Liver (tissue), 9 donors: ENCODE data around the gene CCT4. TPM values are rescaled to one million over a fixed set of nuclear protein-coding genes. Genes with fewer than 3 reads are reported as not detected.

Experiments
- DNase-seq: peaks from one replicate; pipeline ENCODE4 v3.0.0-alpha.2; 2017; ENCODE audit warnings: low spot score
- H3K27ac ChIP-seq, 2 donors: one replicate each; pipeline ENCODE4 v1.7.0; 2013; ENCODE audit warnings: inconsistent platforms in 2 of 2, low read length in 2 of 2, control low read depth in 1 of 2, low read depth in 1 of 2, mild to moderate bottlenecking in 1 of 2
- H3K27me3 ChIP-seq, 4 donors: one replicate each; pipeline versions ENCODE4 v1.6.1 to v1.7.0; 2013; ENCODE audit warnings: low read length in 3 of 4, inconsistent platforms in 1 of 4, mild to moderate bottlenecking in 1 of 4, moderate library complexity in 1 of 4; ENCODE audit not compliant: control insufficient read depth in 4 of 4, insufficient read depth in 4 of 4
- H3K36me3 ChIP-seq, 4 donors: one replicate each; pipeline versions ENCODE4 v1.6.1 to v1.7.0; 2013; ENCODE audit warnings: low read length in 3 of 4, mild to moderate bottlenecking in 3 of 4, low read depth in 1 of 4, moderate library complexity in 1 of 4; ENCODE audit not compliant: control insufficient read depth in 4 of 4, insufficient read depth in 3 of 4
- H3K4me1 ChIP-seq, 4 donors: one replicate each; pipeline versions ENCODE4 v1.6.1 to v1.7.0; 2013; ENCODE audit warnings: low read length in 3 of 4, mild to moderate bottlenecking in 3 of 4, moderate library complexity in 1 of 4; ENCODE audit not compliant: control insufficient read depth in 4 of 4, insufficient read depth in 4 of 4
- H3K4me3 ChIP-seq, 3 donors: one replicate each; pipeline versions ENCODE4 v1.6.1 to v1.7.0; 2013; ENCODE audit warnings: low read length in 3 of 3, control low read depth in 1 of 3, low read depth in 1 of 3, mild to moderate bottlenecking in 1 of 3
- H3K9ac ChIP-seq, 2 donors: one replicate each; pipeline ENCODE4 v1.7.0; 2013; ENCODE audit warnings: low read length in 2 of 2, mild to moderate bottlenecking in 2 of 2, moderate library complexity in 2 of 2, control low read depth in 1 of 2, low read depth in 1 of 2
- H3K9me3 ChIP-seq, 4 donors: one replicate each; pipeline versions ENCODE4 v1.6.1 to v1.7.0; 2013; ENCODE audit warnings: low read length in 3 of 4; ENCODE audit not compliant: control insufficient read depth in 4 of 4
- ATF3 ChIP-seq: IDR thresholded peaks from 2 replicates; pipeline ENCODE4 v1.6.1; 2016; ENCODE audit warnings: antibody characterized with exemption
- CTCF ChIP-seq: fragments of 150-350 bp; IDR thresholded peaks from 2 replicates; pipeline ENCODE4 v1.5.1; 2017; ENCODE audit warnings: improper control_type of control experiment, low read depth, low read length; ENCODE audit not compliant: missing input control
- EGR1 ChIP-seq, 2 donors: IDR thresholded peaks; 2 replicates each; pipeline ENCODE4 v1.6.1; 2016 to 2018; ENCODE audit warnings: antibody characterized with exemption in 2 of 2, low read depth in 2 of 2
- FOXA1 ChIP-seq: IDR thresholded peaks from 2 replicates; pipeline ENCODE4 v1.6.1; 2016; ENCODE audit warnings: antibody characterized with exemption
- FOXA2 ChIP-seq: IDR thresholded peaks from 2 replicates; pipeline ENCODE4 v1.6.1; 2016; ENCODE audit warnings: antibody characterized with exemption
- GABPA ChIP-seq, 2 donors: IDR thresholded peaks in 1 of 2; conservative IDR thresholded peaks in 1 of 2; 2 replicates each; pipeline ENCODE4 v1.6.1; 2016; ENCODE audit warnings: antibody characterized with exemption in 2 of 2, mild to moderate bottlenecking in 1 of 2, moderate library complexity in 1 of 2
- HNF4A ChIP-seq, 2 donors: conservative IDR thresholded peaks; 2 replicates each; pipeline ENCODE4 v1.6.1; 2016; ENCODE audit warnings: antibody characterized with exemption in 2 of 2, mild to moderate bottlenecking in 2 of 2
- HNF4G ChIP-seq: IDR thresholded peaks from 2 replicates; pipeline ENCODE4 v1.6.1; 2016; ENCODE audit warnings: antibody characterized with exemption
- JUND ChIP-seq, 2 donors: IDR thresholded peaks; 2 replicates each; pipeline ENCODE4 v1.6.1; 2016; ENCODE audit warnings: antibody characterized with exemption in 2 of 2
- MAX ChIP-seq: IDR thresholded peaks from 2 replicates; pipeline ENCODE4 v1.6.1; 2016; ENCODE audit warnings: antibody characterized with exemption
- NR2F2 ChIP-seq: IDR thresholded peaks from 2 replicates; pipeline ENCODE4 v1.6.1; 2016; ENCODE audit warnings: antibody characterized with exemption
- RAD21 ChIP-seq, 2 donors: IDR thresholded peaks; 2 replicates each; pipeline ENCODE4 v1.6.1; 2016; ENCODE audit warnings: antibody characterized with exemption in 2 of 2, mild to moderate bottlenecking in 2 of 2
- REST ChIP-seq: IDR thresholded peaks from 2 replicates; pipeline ENCODE4 v1.6.1; 2016; ENCODE audit warnings: antibody characterized with exemption, mild to moderate bottlenecking
- RXRA ChIP-seq, 2 donors: IDR thresholded peaks; 2 replicates each; pipeline ENCODE4 v1.6.1; 2017 to 2018; ENCODE audit warnings: antibody characterized with exemption in 2 of 2, mild to moderate bottlenecking in 1 of 2
- SP1 ChIP-seq: IDR thresholded peaks from 2 replicates; pipeline ENCODE4 v1.6.1; 2018; ENCODE audit warnings: antibody characterized with exemption, mild to moderate bottlenecking
- TAF1 ChIP-seq: conservative IDR thresholded peaks from 2 replicates; pipeline ENCODE4 v1.6.1; 2016; ENCODE audit warnings: antibody characterized with exemption, mild to moderate bottlenecking
- YY1 ChIP-seq: IDR thresholded peaks from 2 replicates; pipeline ENCODE4 v1.6.1; 2016; ENCODE audit warnings: antibody characterized with exemption, mild to moderate bottlenecking
- ZBTB33 ChIP-seq: IDR thresholded peaks from 2 replicates; pipeline ENCODE4 v1.6.1; 2016; ENCODE audit warnings: antibody characterized with exemption
- WGBS: extraction: QIAGEN DNeasy Blood & Tissue Kit; methylation state at CpG from one replicate; pipeline ENCODE4 v1.1.7; 2013; 5-methylcytosine and 5-hydroxymethylcytosine counted together
- polyA plus RNA-seq, 2 donors: library from polyadenylated mRNA; stranded (reverse) in 1 of 2; unstranded in 1 of 2; fragments of 200-250 nt in 1 of 2; fragments of >200 nt in 1 of 2; fragmentation: Nextera tagmentation in 1 of 2; extraction: Ambion mirVana in 1 of 2; gene quantifications; one replicate each; pipeline versions ENCODE4 v1.2.1 to v1.2.3, GENCODE V29; 2013 to 2015
- total RNA-seq, 2 donors: library from RNA; depleted of rRNA; stranded (reverse); fragments of >200 nt; gene quantifications; one replicate each; pipeline ENCODE4 v1.2.3, GENCODE V29; 2014
- donor health status: healthy.
- donor health status: healthy.
- donor health status: healthy.
- donor health status: healthy.
- donor health status: healthy.

Gene CCT4
- total and polyA plus RNA-seq, 4 donors = 35.7 to 65.2 (median 38.4) TPM

GRCh38 chr2:61832183-61832841 is 56.1 kb downstream of the CCT4 start:
- H3K27ac ChIP-seq = no peak overlapping the region
- WGBS = 90% methylated on average over 11 of the region's 11 CpGs
- TF ChIP-seq CTCF (no peak), FOXA1 (no peak), MAX (no peak), GABPA (IDR thresholded peaks at IDR 0.05 in 1 of 2, conservative IDR thresholded peaks at IDR 0.05 in 1 of 2) (no peak), JUND (IDR thresholded peaks at IDR 0.05) (no peak), ATF3 (no peak), YY1 (no peak), ZBTB33 (no peak), HNF4G (no peak), HNF4A (conservative IDR thresholded peaks at IDR 0.05) (no peak), SP1 (no peak), REST (no peak), EGR1 (IDR thresholded peaks at IDR 0.05; ENCODE audit: low read depth in 2 of 2) (no peak), RXRA (IDR thresholded peaks at IDR 0.05) (no peak), RAD21 (IDR thresholded peaks at IDR 0.05) (no peak), TAF1 (no peak), NR2F2 (no peak), FOXA2 (no peak)

More at GRCh38 chr2:61832183-61832841, 56.1 kb downstream of the CCT4 start:
- Histone ChIP-seq H3K27me3 (no peaks in the 10 kb centered on the region), H3K9me3 (no peaks in the 10 kb centered on the region), H3K4me3 (no peak overlapping the region), H3K9ac (no peak overlapping the region), H3K36me3 (no peaks in the 10 kb centered on the region), H3K4me1 (no peaks in the 10 kb centered on the region)
- DNase-seq = no peak
